T-helper 17 cell (primary cell): Measurements from ENCODE around the gene PYGB. TPM values are rescaled to one million over a fixed set of nuclear protein-coding genes. Genes with fewer than 3 reads are reported as not detected.
A peak's percentile ranks its signal among the peaks of the same experiment; 100 is the strongest.

Experiments used
- ATAC-seq: fragments of 150-1000 bp; cut with Tn5 transposase; 2 replicates; pipeline ENCODE4 v1.10.0; 2021; ENCODE audit warnings: mild to moderate bottlenecking, moderate library complexity
- DNase-seq, 3 donors: peaks; one replicate each; pipeline versions ENCODE4 v3.0.0 to v3.0.0-alpha.2; 2020 to 2021
- H3K9me3 ChIP-seq: one replicate; pipeline ENCODE4 v1.7.0; 2013; ENCODE audit warnings: low read length, mild to moderate bottlenecking; ENCODE audit not compliant: control insufficient read depth, poor library complexity, severe bottlenecking
- H3K27ac Mint-ChIP-seq: one replicate; pipeline ENCODE4 v1.8.0; 2022; ENCODE audit warnings: mild to moderate bottlenecking, moderate library complexity, mixed read lengths
- H3K27me3 Mint-ChIP-seq: one replicate; pipeline ENCODE4 v1.8.0; 2022; ENCODE audit warnings: mixed read lengths
- H3K36me3 Mint-ChIP-seq: one replicate; pipeline ENCODE4 v1.8.0; 2022; ENCODE audit warnings: low read depth, mixed read lengths
- H3K4me1 Mint-ChIP-seq: one replicate; pipeline ENCODE4 v1.8.0; 2022; ENCODE audit warnings: mild to moderate bottlenecking, mixed read lengths
- H3K4me3 Mint-ChIP-seq: one replicate; pipeline ENCODE4 v1.8.0; 2022; ENCODE audit warnings: mild to moderate bottlenecking, moderate library complexity, mixed read lengths
- total RNA-seq, 4 donors: library from RNA in 2 of 4; stranded (reverse) in 2 of 4; gene quantifications; one replicate each; pipeline ENCODE4 v1.2.3 and lab custom pipeline; 2022 to 2026

Gene PYGB
- total RNA-seq, 2 donors from 2014 or later = 28.6 to 53.1 TPM

DNA sequence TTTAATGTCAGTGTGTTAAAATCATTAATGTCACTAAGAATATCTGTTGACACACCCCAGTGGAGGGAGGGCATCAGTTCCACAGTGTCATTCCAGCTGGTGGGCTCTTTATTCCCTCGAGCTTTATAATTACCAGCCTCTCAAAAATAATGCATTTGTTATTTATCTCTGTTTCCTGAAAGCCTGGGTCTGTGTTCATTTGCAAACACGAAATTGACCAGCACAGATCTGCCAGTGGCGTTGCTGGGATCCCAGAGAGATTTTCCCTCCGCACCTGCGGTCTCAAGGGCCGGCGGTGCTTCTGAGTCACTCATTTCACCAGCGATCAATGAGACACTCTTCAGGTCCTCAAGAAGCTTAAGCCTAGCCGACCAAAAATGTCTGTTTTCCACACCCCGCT, 5.7 kb upstream of the PYGB start:
- Mint-ChIP-seq H3K4me3 (no peak overlapping the region), H3K27ac (no peak overlapping the region), H3K36me3 (no peaks in the 10 kb centered on the region), H3K4me1 (peaks cover 7% of the 10 kb centered on the region), H3K27me3 (peaks cover 22% of the 10 kb centered on the region)
- ATAC-seq = no peak
- DNase-seq = no peak
- H3K9me3 ChIP-seq = no peaks in the 10 kb centered on the region

DNA sequence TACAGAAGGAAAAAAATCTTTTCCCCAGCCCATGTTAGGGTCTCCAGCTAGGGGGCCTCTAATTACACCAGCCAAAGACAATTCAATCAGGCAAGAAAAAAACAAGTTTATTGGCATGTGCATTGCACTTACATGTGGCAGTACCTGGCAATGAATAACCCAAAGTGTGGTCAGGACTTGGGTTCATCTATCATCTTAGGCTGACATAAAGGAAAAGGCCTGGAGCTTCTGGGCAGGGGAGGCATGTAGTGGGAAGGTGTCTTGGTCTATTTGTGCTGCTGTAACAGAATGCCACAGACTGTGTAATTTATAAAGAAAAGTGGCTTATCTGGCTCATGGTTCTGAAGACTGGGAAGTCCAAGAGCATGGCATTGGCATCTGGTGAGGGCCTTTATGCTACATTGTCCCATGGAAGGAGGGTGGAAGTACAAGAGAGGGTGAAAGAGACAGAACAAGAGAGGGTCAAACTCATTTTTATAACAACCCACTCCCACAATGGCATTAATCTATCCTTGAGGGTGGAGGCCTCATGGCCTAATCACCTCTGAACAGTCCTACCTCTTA, 4.4 kb upstream of the PYGB start:
- no peak for DNase-seq
- Mint-ChIP-seq H3K4me1 (no peaks in the 10 kb centered on the region), H3K27ac (no peak overlapping the region), H3K36me3 (no peaks in the 10 kb centered on the region), H3K4me3 (no peak overlapping the region), H3K27me3 (peaks cover 12% of the 10 kb centered on the region)
- no peaks in the 10 kb centered on the region for H3K9me3 ChIP-seq
- no peak for ATAC-seq

DNA sequence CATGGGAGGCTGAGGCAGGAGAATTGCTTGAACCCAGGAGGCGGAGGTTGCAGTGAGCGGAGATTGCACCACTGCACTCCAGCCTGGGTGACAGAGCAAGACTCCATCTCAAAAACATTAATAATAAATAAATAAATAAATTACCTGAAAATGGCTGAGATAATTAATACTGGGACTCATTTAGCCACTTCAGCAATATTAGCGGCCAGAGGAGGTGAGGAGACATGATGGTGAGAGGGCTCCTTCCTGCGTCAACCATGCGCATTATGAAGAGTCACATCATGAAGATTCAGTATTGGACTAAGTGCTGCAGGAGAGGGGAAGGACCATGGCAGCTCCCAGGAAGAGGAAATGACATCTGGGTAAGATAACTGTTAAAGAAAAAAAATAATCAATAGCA, 2.9 kb upstream of the PYGB start:
- H3K4me1 Mint-ChIP-seq = peaks cover 11% of the 10 kb centered on the region
- DNase-seq = no peak
- no peaks in the 10 kb centered on the region for H3K9me3 ChIP-seq
- no peak for ATAC-seq
- no peak overlapping the region for H3K27ac Mint-ChIP-seq
- peaks cover 7% of the 10 kb centered on the region for H3K27me3 Mint-ChIP-seq
- H3K36me3 Mint-ChIP-seq = no peaks in the 10 kb centered on the region
- peak overlapping the region; percentile 63 for H3K4me3 Mint-ChIP-seq

DNA sequence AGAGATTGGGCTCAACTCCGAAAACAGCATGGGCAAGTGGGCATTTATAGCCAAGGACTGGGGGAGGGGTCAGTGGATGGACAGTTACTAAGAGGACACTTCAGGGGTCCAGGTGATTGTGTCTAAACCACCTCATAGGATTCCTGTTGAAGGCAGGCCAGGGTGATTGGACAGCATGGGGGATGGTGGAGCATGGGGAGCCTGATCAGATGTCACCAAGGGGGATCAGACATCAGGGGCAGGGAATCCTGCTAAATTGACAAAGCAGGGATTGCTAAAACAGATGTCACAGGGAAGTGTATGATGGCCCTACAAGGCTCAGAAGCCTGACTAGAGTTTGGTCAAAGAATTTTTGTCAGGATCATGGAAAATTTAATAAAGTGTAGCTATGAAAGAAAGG, 2.4 kb upstream of the PYGB start:
- H3K27ac Mint-ChIP-seq = no peak overlapping the region
- H3K36me3 Mint-ChIP-seq = no peaks in the 10 kb centered on the region
- H3K4me1 Mint-ChIP-seq = peaks cover 13% of the 10 kb centered on the region
- H3K27me3 Mint-ChIP-seq = peaks cover 7% of the 10 kb centered on the region
- DNase-seq = no peak
- peak overlapping the region; percentile 63 for H3K4me3 Mint-ChIP-seq
- ATAC-seq = no peak
- H3K9me3 ChIP-seq = no peaks in the 10 kb centered on the region

DNA sequence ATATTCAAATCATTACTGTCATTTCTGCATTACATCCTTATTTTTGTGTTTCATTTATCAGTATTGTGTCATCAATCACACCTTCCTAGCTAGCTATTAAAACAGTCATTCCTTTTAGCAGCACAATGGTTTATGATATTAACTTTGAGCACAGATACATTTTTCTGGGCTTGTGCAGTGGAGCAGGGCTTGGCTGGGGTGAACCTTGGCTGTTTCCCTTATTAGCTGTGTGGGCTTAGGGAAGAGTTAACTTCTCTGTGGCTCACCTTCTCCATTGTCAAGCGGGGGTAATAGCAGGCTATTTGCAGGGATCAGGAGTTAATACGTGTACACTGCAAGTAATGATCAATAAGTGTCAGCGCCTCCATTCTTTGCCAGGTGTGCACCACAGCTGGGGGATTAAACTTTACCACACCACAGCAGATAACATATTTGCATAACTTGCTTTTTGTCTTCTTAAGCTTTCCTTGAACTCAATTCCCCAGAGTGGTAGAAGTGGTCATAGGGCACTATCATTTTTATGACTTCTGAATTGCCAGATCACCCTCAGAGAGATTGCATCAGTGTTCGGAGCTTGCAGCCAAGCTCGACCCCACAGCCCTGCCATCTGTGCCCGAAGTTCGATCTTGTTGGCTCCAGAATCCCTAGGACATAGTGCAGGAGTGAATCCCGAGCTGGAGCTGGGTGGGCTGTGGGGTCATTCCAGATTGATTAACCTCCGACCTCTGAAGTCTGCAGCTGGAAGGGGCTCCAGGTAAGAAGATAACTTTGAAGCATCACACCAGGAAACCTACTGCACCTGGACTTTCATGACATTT, 1.5 kb upstream of the PYGB start:
- Mint-ChIP-seq H3K4me1 (peaks cover 20% of the 10 kb centered on the region), H3K4me3 (peak overlapping the region; percentile 92)

GRCh38 chr20:25247000-25247517, 826 bp upstream of the PYGB start:
- ATAC-seq = no peak
- Mint-ChIP-seq H3K36me3 (no peaks in the 10 kb centered on the region), H3K27ac (peak overlapping the region; percentile 47), H3K4me3 (peak overlapping the region; percentile 92), H3K27me3 (peaks cover 4% of the 10 kb centered on the region), H3K4me1 (peaks cover 22% of the 10 kb centered on the region)
- H3K9me3 ChIP-seq = no peaks in the 10 kb centered on the region
- DNase-seq = no peak

More for the DNA sequence above, 1.5 kb upstream of the PYGB start:
- H3K36me3 Mint-ChIP-seq = no peaks in the 10 kb centered on the region
- H3K9me3 ChIP-seq = no peaks in the 10 kb centered on the region
- H3K27me3 Mint-ChIP-seq = peaks cover 7% of the 10 kb centered on the region
- ATAC-seq (no peak), DNase-seq (no peak)
- H3K27ac Mint-ChIP-seq = peak overlapping the region; percentile 47

- peaks cover 24% of the 10 kb centered on the region for H3K4me1 Mint-ChIP-seq
- ATAC-seq (peak; percentile 47), DNase-seq (no peak)
- no peaks in the 10 kb centered on the region for H3K9me3 ChIP-seq
- no peaks in the 10 kb centered on the region for H3K27me3 Mint-ChIP-seq
- peak overlapping the region; percentile 92 for H3K4me3 Mint-ChIP-seq
- peak overlapping the region; percentile 47 for H3K27ac Mint-ChIP-seq
- no peaks in the 10 kb centered on the region for H3K36me3 Mint-ChIP-seq
Observed at GRCh38 chr20:25247518-25247955, 348 bp upstream of the PYGB start.

- no peak for ATAC-seq
- no peaks in the 10 kb centered on the region for H3K27me3 Mint-ChIP-seq
- DNase-seq = no peak
- no peaks in the 10 kb centered on the region for H3K9me3 ChIP-seq
- H3K4me3 Mint-ChIP-seq = peak overlapping the region; percentile 93
- peaks cover 24% of the 10 kb centered on the region for H3K4me1 Mint-ChIP-seq
- no peaks in the 10 kb centered on the region for H3K36me3 Mint-ChIP-seq
- peak overlapping the region; percentile 65 for H3K27ac Mint-ChIP-seq
Observed at GRCh38 chr20:25248786-25249172, 894 bp downstream of the PYGB start.

DNA sequence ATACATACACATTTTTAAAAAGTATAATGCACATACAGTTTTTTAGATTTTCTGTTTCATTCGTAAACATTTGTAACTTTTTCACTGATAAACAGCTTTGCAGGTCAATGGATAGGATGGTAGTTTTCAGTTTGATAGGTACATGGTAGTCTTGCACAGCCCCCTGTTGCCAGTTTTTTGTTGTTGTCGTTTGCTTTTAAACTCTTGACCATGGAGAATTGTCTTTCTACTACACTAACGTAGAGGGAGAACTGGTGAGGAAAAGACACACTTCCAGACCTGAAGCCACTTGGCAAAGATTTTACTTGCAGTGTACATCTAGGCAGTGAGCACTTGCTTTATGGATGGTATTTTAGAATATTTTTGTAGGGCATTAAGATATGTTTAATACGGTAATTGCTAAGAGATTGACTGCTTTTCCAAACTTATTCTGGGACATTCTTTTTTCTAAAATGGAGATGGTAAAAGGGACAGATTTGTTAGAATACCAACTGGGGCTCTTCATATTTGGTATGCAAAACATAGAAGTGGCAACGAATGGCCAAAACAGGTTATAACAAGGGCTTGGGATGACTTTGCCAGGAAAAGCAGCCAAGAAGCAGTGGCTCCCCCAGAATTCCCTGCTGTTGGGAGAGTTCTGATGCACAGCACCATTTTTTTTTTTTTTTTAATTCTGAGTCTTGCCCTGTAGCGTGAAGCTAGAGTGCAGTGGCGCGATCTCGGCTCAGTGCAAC, 1.5 kb downstream of the PYGB start:
- H3K9me3 ChIP-seq = no peaks in the 10 kb centered on the region
- Mint-ChIP-seq H3K27ac (peak overlapping the region; percentile 65), H3K4me1 (peaks cover 24% of the 10 kb centered on the region), H3K4me3 (peak overlapping the region; percentile 93), H3K27me3 (no peaks in the 10 kb centered on the region), H3K36me3 (no peaks in the 10 kb centered on the region)
- ATAC-seq (no peak), DNase-seq (no peak)

- no peaks in the 10 kb centered on the region for H3K9me3 ChIP-seq
- H3K36me3 Mint-ChIP-seq = no peaks in the 10 kb centered on the region
- no peak for DNase-seq
- H3K27ac Mint-ChIP-seq = no peak overlapping the region
- no peak overlapping the region for H3K4me3 Mint-ChIP-seq
- H3K27me3 Mint-ChIP-seq = no peaks in the 10 kb centered on the region
- ATAC-seq = no peak
- H3K4me1 Mint-ChIP-seq = peaks cover 24% of the 10 kb centered on the region
Observed at GRCh38 chr20:25250508-25250907, 2.6 kb downstream of the PYGB start.

DNA sequence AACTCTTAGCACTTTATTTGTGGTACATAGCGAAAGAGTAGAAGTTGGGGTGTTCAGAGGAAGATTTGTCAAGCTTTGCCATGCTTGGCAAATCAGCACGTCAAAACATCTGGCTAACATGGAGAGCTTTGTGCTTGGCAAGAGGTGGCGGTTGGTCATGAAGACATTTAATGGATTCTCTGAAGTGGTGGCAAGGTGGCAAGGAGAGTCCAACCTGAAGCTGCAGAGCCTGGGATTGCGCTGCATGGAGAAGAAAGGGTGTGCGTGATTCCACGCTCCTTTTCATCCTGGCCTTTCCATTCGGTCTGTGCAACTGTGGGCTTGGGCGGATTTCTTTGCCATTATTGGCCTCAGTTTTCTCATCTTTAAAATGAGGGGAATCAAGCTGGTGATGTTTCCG, 3.1 kb downstream of the PYGB start:
- ATAC-seq (no peak), DNase-seq (no peak)
- no peaks in the 10 kb centered on the region for H3K9me3 ChIP-seq
- Mint-ChIP-seq H3K27ac (no peak overlapping the region), H3K27me3 (no peaks in the 10 kb centered on the region), H3K4me1 (peaks cover 24% of the 10 kb centered on the region), H3K4me3 (no peak overlapping the region), H3K36me3 (no peaks in the 10 kb centered on the region)

- Mint-ChIP-seq H3K27ac (no peak overlapping the region), H3K36me3 (no peaks in the 10 kb centered on the region), H3K27me3 (no peaks in the 10 kb centered on the region), H3K4me1 (peaks cover 24% of the 10 kb centered on the region), H3K4me3 (no peak overlapping the region)
- no peaks in the 10 kb centered on the region for H3K9me3 ChIP-seq
- ATAC-seq = no peak
- no peak for DNase-seq
Observed at GRCh38 chr20:25251558-25251957, 3.7 kb downstream of the PYGB start.

DNA sequence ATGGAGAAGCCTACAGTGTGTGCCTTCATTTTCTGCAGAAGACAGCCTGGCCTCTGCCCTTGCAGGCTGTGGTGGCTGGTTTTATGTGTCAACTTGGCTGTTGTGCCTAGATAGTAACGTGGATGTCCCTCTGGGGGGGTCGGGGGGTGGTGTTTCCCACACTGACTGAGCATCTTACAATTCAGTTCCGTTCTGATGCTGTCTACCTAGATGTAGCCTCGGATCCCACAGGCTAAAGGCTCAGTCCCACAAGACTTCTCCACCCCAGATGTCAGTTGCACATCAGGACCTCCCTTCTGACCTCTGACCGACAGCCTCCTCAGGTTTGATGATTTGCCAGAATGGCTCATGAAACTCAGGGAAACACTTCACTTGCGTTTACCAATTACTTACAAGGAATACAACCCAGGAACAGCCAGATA, 4.4 kb downstream of the PYGB start:
- no peak for ATAC-seq
- Mint-ChIP-seq H3K36me3 (no peaks in the 10 kb centered on the region), H3K27ac (no peak overlapping the region), H3K4me1 (peaks cover 24% of the 10 kb centered on the region), H3K4me3 (no peak overlapping the region), H3K27me3 (no peaks in the 10 kb centered on the region)
- DNase-seq = no peak
- H3K9me3 ChIP-seq = no peaks in the 10 kb centered on the region
